Kidney tubule cell (primary cell): Measurements from ENCODE around the gene UBE4B.
"Not testable (repeated sequence)": the region's sequence is repeated elsewhere in the genome, so short reads cannot be mapped to it uniquely, and the experiment has no call there.

Experiments used
- DNase-seq: peaks from one replicate; pipeline ENCODE4 v3.0.0-alpha.2; 2018; ENCODE audit warnings: low spot score

The UBE4B gene

GRCh38 chr1:10210841-10211804 is 178.4 kb downstream of the UBE4B start:
- DNase-seq, result peak; percentile 94

- DNase-seq, result peak; percentile 50
These were observed 179.2 kb downstream of the UBE4B start for GRCh38 chr1:10211805-10212410.

- no peak for DNase-seq
These were observed 179.7 kb downstream of the UBE4B start for GRCh38 chr1:10212476-10212875.

- DNase-seq, result no peak
These were observed 180.5 kb downstream of the UBE4B start for GRCh38 chr1:10213186-10213705.

GRCh38 chr1:10216090-10216749 is 183.5 kb downstream of the UBE4B start:
- no peak for DNase-seq

GRCh38 chr1:10217748-10218441 is 185.1 kb downstream of the UBE4B start:
- DNase-seq, result peak; percentile 55

GRCh38 chr1:10220200-10220599 is 187.4 kb downstream of the UBE4B start:
- DNase-seq, result no peak

GRCh38 chr1:10220657-10221056 is 187.9 kb downstream of the UBE4B start:
- DNase-seq, result not testable (repeated sequence)

GRCh38 chr1:10225573-10225972 is 192.8 kb downstream of the UBE4B start:
- DNase-seq, result peak; percentile 28

GRCh38 chr1:10228528-10228927 is 195.8 kb downstream of the UBE4B start:
- DNase-seq, result no peak

- DNase-seq, result no peak
These were observed 197.1 kb downstream of the UBE4B start for GRCh38 chr1:10229903-10230302.
